HepG2 (cell line): ENCODE data around the gene RBCK1. TPM values are rescaled to one million over a fixed set of nuclear protein-coding genes. Genes with fewer than 3 reads are reported as not detected.

ENCODE experiments used
- DNMT3B ChIP-seq: conservative IDR thresholded peaks from 2 replicates; pipeline ENCODE4 v1.6.1; 2016; ENCODE audit warnings: missing biosample characterization, control low read depth
- FOXK2 ChIP-seq: fragments of 450-650 bp; IDR thresholded peaks from 2 replicates; pipeline ENCODE4 v1.6.1; 2016
- KAT8 ChIP-seq: IDR thresholded peaks from 2 replicates; pipeline ENCODE4 v1.6.1; 2016; ENCODE audit warnings: missing genetic modification reagents, missing compliant biosample characterization
- LRRFIP1 ChIP-seq: sonication (generic); formaldehyde crosslinking; conservative IDR thresholded peaks from 2 replicates; pipeline ENCODE4 v1.4.0; 2020; ENCODE audit warnings: missing genetic modification reagents
- MED13 ChIP-seq: sonication (generic); formaldehyde crosslinking; IDR thresholded peaks from 2 replicates; pipeline ENCODE4 v1.5.0; 2020; ENCODE audit warnings: missing genetic modification reagents
- MIER2 ChIP-seq: IDR thresholded peaks from 2 replicates; pipeline ENCODE4 v1.6.1; 2016; ENCODE audit warnings: missing biosample characterization, missing genetic modification reagents
- POLR2AphosphoS5 ChIP-seq: IDR thresholded peaks from 2 replicates; pipeline ENCODE4 v1.6.1; 2012; ENCODE audit warnings: low read depth, low read length
- PRDM15 ChIP-seq: sonication (generic); formaldehyde crosslinking; IDR thresholded peaks from 2 replicates; pipeline ENCODE4 v1.4.0; 2020; ENCODE audit warnings: missing genetic modification reagents
- SP4 ChIP-seq: sonication (generic); formaldehyde crosslinking; IDR thresholded peaks from 2 replicates; pipeline ENCODE4 v1.8.1; 2023; ENCODE audit warnings: mild to moderate bottlenecking, missing genetic modification reagents
- ZBTB26 ChIP-seq: IDR thresholded peaks from 2 replicates; pipeline ENCODE4 v1.6.1; 2016; ENCODE audit warnings: missing compliant biosample characterization, missing genetic modification reagents, borderline replicate concordance
- ZFP36L2 ChIP-seq: sonication (generic); formaldehyde crosslinking; IDR thresholded peaks from 2 replicates; pipeline ENCODE4 v1.4.0; 2020; ENCODE audit warnings: missing genetic modification reagents
- ZNF382 ChIP-seq: sonication (generic); formaldehyde crosslinking; IDR thresholded peaks from 2 replicates; pipeline ENCODE4 v1.5.0; 2020; ENCODE audit warnings: missing genetic modification reagents, mild to moderate bottlenecking, borderline replicate concordance
- ZNF570 ChIP-seq: sonication (generic); formaldehyde crosslinking; IDR thresholded peaks from 2 replicates; pipeline ENCODE4 v1.4.0; 2020; ENCODE audit warnings: mild to moderate bottlenecking, missing genetic modification reagents, borderline replicate concordance
- ZNF746 ChIP-seq: sonication (generic); formaldehyde crosslinking; IDR thresholded peaks from 2 replicates; pipeline ENCODE4 v1.8.0; 2022; ENCODE audit warnings: mild to moderate bottlenecking, missing genetic modification reagents
- ZNF749 ChIP-seq: sonication (generic); formaldehyde crosslinking; IDR thresholded peaks from 2 replicates; pipeline ENCODE4 v1.8.0; 2022; ENCODE audit warnings: mild to moderate bottlenecking, missing genetic modification reagents, moderate library complexity, borderline replicate concordance
- ZNF761 ChIP-seq: sonication (generic); formaldehyde crosslinking; conservative IDR thresholded peaks from 2 replicates; pipeline ENCODE4 v1.4.0; 2020; ENCODE audit warnings: mild to moderate bottlenecking, missing genetic modification reagents
- polyA plus RNA-seq, 8 experiments: library from polyadenylated mRNA; depleted of rRNA in 3 of 8; stranded (reverse) in 7 of 8; unstranded in 1 of 8; fragments of >200 nt; fragmentation: Illumina TruSeq in 4 of 8; extraction: Trizol in 4 of 8; gene quantifications; 2 replicates each; pipeline versions ENCODE4 v1.2.1 to v1.2.3, GENCODE V29; 2011 to 2016; ENCODE audit warnings: low read depth in 4 of 8, missing spikeins in 1 of 8, mixed read lengths in 1 of 8; ENCODE audit not compliant: insufficient read depth in 1 of 8
- total RNA-seq, 5 experiments: library from RNA; depleted of rRNA; stranded (reverse); fragments of >200 nt; fragmentation: Illumina TruSeq; extraction: Trizol; gene quantifications; 2 replicates each; pipeline ENCODE4 v1.2.3, GENCODE V29; 2016; ENCODE audit warnings: low read depth in 1 of 5
- TF ChIP-seq, protein P1 (sequence below): sonication (generic); formaldehyde crosslinking; IDR thresholded peaks from 2 replicates; pipeline ENCODE4 v1.4.0; 2020; ENCODE audit warnings: missing genetic modification reagents, borderline replicate concordance
- TF ChIP-seq, protein P2 (sequence below): sonication (generic); formaldehyde crosslinking; IDR thresholded peaks from 2 replicates; pipeline ENCODE4 v1.4.0; 2020; ENCODE audit warnings: low read depth, mild to moderate bottlenecking, missing genetic modification reagents

RBCK1 gene
- total and polyA plus RNA-seq, 2 of the 13 experiments (the other 11 are each of a cell fraction or from before 2014, with no cell fraction given): 149 to 215 TPM

GRCh38 chr20:371755-372542 lies 36.1 kb upstream of the RBCK1 start (continued):
- no peak; the same call in 1 of the 2 replicates for TF ChIP-seq LRRFIP1
- TF ChIP-seq ZFP36L2 (CRISPR knock-in tag): no peak
- peak; percentile 89; the same call in 1 of the 2 replicates for TF ChIP-seq MED13 (CRISPR knock-in tag)
- TF ChIP-seq, protein P1, sequence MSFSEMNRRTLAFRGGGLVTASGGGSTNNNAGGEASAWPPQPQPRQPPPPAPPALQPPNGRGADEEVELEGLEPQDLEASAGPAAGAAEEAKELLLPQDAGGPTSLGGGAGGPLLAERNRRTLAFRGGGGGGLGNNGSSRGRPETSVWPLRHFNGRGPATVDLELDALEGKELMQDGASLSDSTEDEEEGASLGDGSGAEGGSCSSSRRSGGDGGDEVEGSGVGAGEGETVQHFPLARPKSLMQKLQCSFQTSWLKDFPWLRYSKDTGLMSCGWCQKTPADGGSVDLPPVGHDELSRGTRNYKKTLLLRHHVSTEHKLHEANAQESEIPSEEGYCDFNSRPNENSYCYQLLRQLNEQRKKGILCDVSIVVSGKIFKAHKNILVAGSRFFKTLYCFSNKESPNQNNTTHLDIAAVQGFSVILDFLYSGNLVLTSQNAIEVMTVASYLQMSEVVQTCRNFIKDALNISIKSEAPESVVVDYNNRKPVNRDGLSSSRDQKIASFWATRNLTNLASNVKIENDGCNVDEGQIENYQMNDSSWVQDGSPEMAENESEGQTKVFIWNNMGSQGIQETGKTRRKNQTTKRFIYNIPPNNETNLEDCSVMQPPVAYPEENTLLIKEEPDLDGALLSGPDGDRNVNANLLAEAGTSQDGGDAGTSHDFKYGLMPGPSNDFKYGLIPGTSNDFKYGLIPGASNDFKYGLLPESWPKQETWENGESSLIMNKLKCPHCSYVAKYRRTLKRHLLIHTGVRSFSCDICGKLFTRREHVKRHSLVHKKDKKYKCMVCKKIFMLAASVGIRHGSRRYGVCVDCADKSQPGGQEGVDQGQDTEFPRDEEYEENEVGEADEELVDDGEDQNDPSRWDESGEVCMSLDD (CRISPR knock-in tag): no peak; the same call in 1 of the 2 replicates
- TF ChIP-seq MIER2 (CRISPR knock-in tag): peak; percentile 86
- no peak for TF ChIP-seq ZNF382 (CRISPR knock-in tag)
- TF ChIP-seq POLR2AphosphoS5: peak; percentile 73
- TF ChIP-seq SP4 (CRISPR knock-in tag): peak; percentile 88; the same call in 1 of the 2 replicates
- TF ChIP-seq KAT8 (CRISPR knock-in tag): peak; percentile 90
- TF ChIP-seq, protein P2, sequence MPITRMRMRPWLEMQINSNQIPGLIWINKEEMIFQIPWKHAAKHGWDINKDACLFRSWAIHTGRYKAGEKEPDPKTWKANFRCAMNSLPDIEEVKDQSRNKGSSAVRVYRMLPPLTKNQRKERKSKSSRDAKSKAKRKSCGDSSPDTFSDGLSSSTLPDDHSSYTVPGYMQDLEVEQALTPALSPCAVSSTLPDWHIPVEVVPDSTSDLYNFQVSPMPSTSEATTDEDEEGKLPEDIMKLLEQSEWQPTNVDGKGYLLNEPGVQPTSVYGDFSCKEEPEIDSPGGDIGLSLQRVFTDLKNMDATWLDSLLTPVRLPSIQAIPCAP (CRISPR knock-in tag): no peak; the same call in 1 of the 2 replicates
- peak; percentile 99 for TF ChIP-seq ZNF746 (CRISPR knock-in tag)
- no peak; the same call in 1 of the 2 replicates for TF ChIP-seq ZNF570 (CRISPR knock-in tag)
- no peak for TF ChIP-seq FOXK2
- TF ChIP-seq DNMT3B (CRISPR knock-in tag): peak; percentile 92
- peak; percentile 94 for TF ChIP-seq ZBTB26 (CRISPR knock-in tag)
- peak; percentile 85; the same call in 1 of the 2 replicates for TF ChIP-seq ZNF749 (CRISPR knock-in tag)
- TF ChIP-seq PRDM15: peak; percentile 56; the same call in 1 of the 2 replicates
- peak; percentile 87; the same call in 1 of the 2 replicates for TF ChIP-seq ZNF761 (CRISPR knock-in tag)
